ENCODE results near the gene LEKR1.

LEKR1 gene

GRCh38 chr3:157059661-157060060, 233.5 kb downstream of the LEKR1 start:
- DNase-seq (ENCODE audit: low spot score), result no peak

GRCh38 chr3:157061265-157061664, 235.1 kb downstream of the LEKR1 start:
- DNase-seq (ENCODE audit: low spot score), result no peak

- DNase-seq (ENCODE audit: low spot score), result no peak
Observed at GRCh38 chr3:157063469-157063868, 237.3 kb downstream of the LEKR1 start.

GRCh38 chr3:157063926-157064325, 237.8 kb downstream of the LEKR1 start:
- DNase-seq (ENCODE audit: low spot score), result no peak

GRCh38 chr3:157064402-157064801, 238.2 kb downstream of the LEKR1 start:
- no peak for DNase-seq (ENCODE audit: low spot score)

- no peak for DNase-seq (ENCODE audit: low spot score)
Observed at GRCh38 chr3:157065201-157065600, 239.0 kb downstream of the LEKR1 start.

- DNase-seq (ENCODE audit: low spot score), result no peak
Observed at GRCh38 chr3:157066335-157067098, 240.4 kb downstream of the LEKR1 start.

- no peak for DNase-seq (ENCODE audit: low spot score)
Observed at GRCh38 chr3:157067114-157067513, 241.0 kb downstream of the LEKR1 start.

GRCh38 chr3:157069406-157069805, 243.3 kb downstream of the LEKR1 start:
- no peak for DNase-seq (ENCODE audit: low spot score)

- DNase-seq (ENCODE audit: low spot score), result no peak
Observed at GRCh38 chr3:157069846-157070677, 243.9 kb downstream of the LEKR1 start.

- no peak for DNase-seq (ENCODE audit: low spot score)
Observed at GRCh38 chr3:157070678-157070999, 244.5 kb downstream of the LEKR1 start.

- DNase-seq (ENCODE audit: low spot score), result no peak
Observed at GRCh38 chr3:157071744-157072525, 245.8 kb downstream of the LEKR1 start.

- no peak for DNase-seq (ENCODE audit: low spot score)
Observed at GRCh38 chr3:157073810-157074209, 247.7 kb downstream of the LEKR1 start.

- DNase-seq (ENCODE audit: low spot score), result no peak
Observed at GRCh38 chr3:157074490-157074889, 248.3 kb downstream of the LEKR1 start.

GRCh38 chr3:157074981-157075380, 248.8 kb downstream of the LEKR1 start:
- DNase-seq (ENCODE audit: low spot score), result no peak

- DNase-seq (ENCODE audit: low spot score), result no peak
Observed at GRCh38 chr3:157075693-157076420, 249.7 kb downstream of the LEKR1 start.

- no peak for DNase-seq (ENCODE audit: low spot score)
Observed at GRCh38 chr3:157077565-157077991, 251.4 kb downstream of the LEKR1 start.

- no peak for DNase-seq (ENCODE audit: low spot score)
Observed at GRCh38 chr3:157078131-157078810, 252.1 kb downstream of the LEKR1 start.

- DNase-seq (ENCODE audit: low spot score), result no peak
Observed at GRCh38 chr3:157078811-157079185, 252.6 kb downstream of the LEKR1 start.

- no peak for DNase-seq (ENCODE audit: low spot score)
Observed at GRCh38 chr3:157079676-157080369, 253.7 kb downstream of the LEKR1 start.

All from kidney capillary endothelial cell (primary cell).